Brain microvascular endothelial cell (primary cell): ENCODE data around the gene PCDHGC3.

ENCODE experiments used
- DNase-seq: peaks from one replicate; pipeline ENCODE4 v3.0.0-alpha.2; 2020
- H3K27ac ChIP-seq: fragments of 250-450 bp; sonication (Bioruptor Pico); 2 replicates; pipeline ENCODE4 v1.5.1; 2020; ENCODE audit warnings: mild to moderate bottlenecking, moderate library complexity
- H3K27me3 ChIP-seq: fragments of 250-450 bp; sonication (Bioruptor Pico); replicated peaks from 2 replicates; pipeline ENCODE4 v1.5.1; 2020; ENCODE audit warnings: mild to moderate bottlenecking
- H3K36me3 ChIP-seq: fragments of 250-450 bp; sonication (Bioruptor Pico); replicated peaks from 2 replicates; pipeline ENCODE4 v1.5.1; 2020; ENCODE audit warnings: mild to moderate bottlenecking
- H3K4me3 ChIP-seq: 2 replicates; pipeline ENCODE4 v1.5.1; 2011; ENCODE audit warnings: low read depth, mild to moderate bottlenecking, control low read depth, low read length, moderate library complexity
- CTCF ChIP-seq: IDR thresholded peaks from 2 replicates; pipeline ENCODE4 v1.5.1; 2011; ENCODE audit warnings: low read depth, mild to moderate bottlenecking, moderate library complexity, low read length, control low read depth, inconsistent platforms; ENCODE audit errors: missing control alignments
- in situ Hi-C: cut with HindIII; loops from 2 replicates; pipeline ENCODE4 v1.10.0; 2017; ENCODE audit warnings: low sequenced_read_pairs, low pct_ligation_motif_present

The PCDHGC3 gene

GRCh38 chr5:141517880-141518617, 42.3 kb downstream of the PCDHGC3 start:
- H3K27ac ChIP-seq, result no peak overlapping the region

GRCh38 chr5:141518618-141519015, 42.9 kb downstream of the PCDHGC3 start:
- in situ Hi-C loops, result loop anchor here (25.0 kb wide), 1 partner anchor 106 kb away; the partner anchor contains the start of genes PCDHGA10, PCDHGA11, PCDHGA9 and PCDHGB6
- no peak for TF ChIP-seq CTCF
- peaks cover 9% of the 10 kb centered on the region for H3K36me3 ChIP-seq
- H3K27ac ChIP-seq, result no peak overlapping the region
- H3K27me3 ChIP-seq, result no peaks in the 10 kb centered on the region
- no peak for DNase-seq
- no peak overlapping the region for H3K4me3 ChIP-seq

More at GRCh38 chr5:141517880-141518617, 42.3 kb downstream of the PCDHGC3 start:
- peaks cover 9% of the 10 kb centered on the region for H3K36me3 ChIP-seq
- no peak overlapping the region for H3K4me3 ChIP-seq
- no peak for TF ChIP-seq CTCF
- in situ Hi-C loops, result loop anchor here (25.0 kb wide), 1 partner anchor 106 kb away; the partner anchor contains the start of genes PCDHGA10, PCDHGA11, PCDHGA9 and PCDHGB6
- DNase-seq, result no peak
- no peaks in the 10 kb centered on the region for H3K27me3 ChIP-seq

GRCh38 chr5:141519605-141520565, 44.1 kb downstream of the PCDHGC3 start:
- Histone ChIP-seq H3K36me3 (peaks cover 14% of the 10 kb centered on the region), H3K27ac (peak overlapping the region; percentile 87), H3K27me3 (no peaks in the 10 kb centered on the region), H3K4me3 (no peak overlapping the region)
- TF ChIP-seq CTCF, result no peak
- in situ Hi-C loops, result loop anchor here (25.0 kb wide), 1 partner anchor 108 kb away; the partner anchor contains the start of genes PCDHGA10, PCDHGA11, PCDHGA9 and PCDHGB6
- DNase-seq, result no peak

- peak; percentile 97 for DNase-seq
- in situ Hi-C loops, result loop anchor here (25.0 kb wide), 1 partner anchor 109 kb away; the partner anchor contains the start of genes PCDHGA10, PCDHGA11, PCDHGA9 and PCDHGB6
- H3K36me3 ChIP-seq, result peaks cover 19% of the 10 kb centered on the region
Observed at GRCh38 chr5:141521244-141521781, 45.5 kb downstream of the PCDHGC3 start.

More at GRCh38 chr5:141521244-141521781, 45.5 kb downstream of the PCDHGC3 start:
- Histone ChIP-seq H3K27me3 (no peaks in the 10 kb centered on the region), H3K27ac (peak overlapping the region; percentile 87), H3K4me3 (no peak overlapping the region)
- TF ChIP-seq CTCF, result no peak
